HEK293 (cell line): Measurements from ENCODE around the gene PSMD7.

Experiments used
- CTCF ChIA-PET: fragments of 350-600 bp; formaldehyde crosslinking; extraction: SDS; loops from one replicate; lab custom pipeline; 2021; ENCODE audit warnings: antibody characterized with exemption; lab: Yijun Ruan, JAX
- POLR2A ChIA-PET: fragments of 300-600 bp; formaldehyde crosslinking; extraction: SDS; loops from one replicate; lab custom pipeline; 2020; ENCODE audit warnings: antibody characterized with exemption, inconsistent platforms; lab: Yijun Ruan, JAX
- H3K27ac ChIP-seq: fragments of 200-500 bp; sonication (Bioruptor generic); 2 replicates; pipeline ENCODE4 v1.5.1; 2014; ENCODE audit warnings: low read depth, low read length, control low read depth, inconsistent platforms; ENCODE audit errors: extremely low read depth
- H3K36me3 ChIP-seq, 2 experiments: fragments of 200-500 bp in 1 of 2; sonication (Bioruptor generic) in 1 of 2; 1 replicate in 1 of 2; 2 replicates in 1 of 2; pipeline ENCODE4 v1.5.1; 2014 to 2017; ENCODE audit warnings: inconsistent platforms in 2 of 2, low read length in 2 of 2; ENCODE audit not compliant: control insufficient read depth in 2 of 2, insufficient read depth in 1 of 2
- H3K4me1 ChIP-seq: fragments of 200-500 bp; sonication (Bioruptor generic); 2 replicates; pipeline ENCODE4 v1.5.1; 2014; ENCODE audit warnings: mild to moderate bottlenecking, low read length, inconsistent platforms; ENCODE audit not compliant: control insufficient read depth, insufficient read depth
- H3K4me3 ChIP-seq: 2 replicates; pipeline ENCODE4 v1.5.1; 2011; ENCODE audit warnings: low read depth, mild to moderate bottlenecking, control low read depth, low read length, moderate library complexity
- H3K9me3 ChIP-seq: fragments of 200-500 bp; sonication (Bioruptor generic); 2 replicates; pipeline ENCODE4 v1.5.1; 2014; ENCODE audit warnings: low read depth, low read length, inconsistent platforms; ENCODE audit not compliant: control insufficient read depth, insufficient read depth
- GLI4 ChIP-seq: fragments of 450-650 bp; formaldehyde crosslinking; IDR thresholded peaks from 2 replicates; pipeline ENCODE4 v1.5.1; 2016; ENCODE audit warnings: missing biosample characterization, missing genetic modification characterization
- HIC1 ChIP-seq: fragments of 450-650 bp; formaldehyde crosslinking; IDR thresholded peaks from 2 replicates; pipeline ENCODE4 v1.5.1; 2016; ENCODE audit warnings: missing biosample characterization, missing genetic modification characterization
- HOXC10 ChIP-seq: sonication (generic); formaldehyde crosslinking; IDR thresholded peaks from 2 replicates; pipeline ENCODE4 v1.8.1; 2023; ENCODE audit warnings: mild to moderate bottlenecking, missing genetic modification reagents
- KLF17 ChIP-seq: fragments of 450-650 bp; formaldehyde crosslinking; IDR thresholded peaks from 2 replicates; pipeline ENCODE4 v1.5.1; 2016; ENCODE audit warnings: missing biosample characterization, missing genetic modification characterization
- PRDM1 ChIP-seq: fragments of 450-650 bp; formaldehyde crosslinking; IDR thresholded peaks from 2 replicates; pipeline ENCODE4; 2016; ENCODE audit warnings: missing biosample characterization, missing genetic modification characterization
- REPIN1 ChIP-seq: fragments of 450-650 bp; formaldehyde crosslinking; IDR thresholded peaks from 2 replicates; pipeline ENCODE4 v1.5.1; 2017; ENCODE audit warnings: missing biosample characterization, missing genetic modification characterization, low read depth
- SALL2 ChIP-seq: fragments of 450-650 bp; formaldehyde crosslinking; IDR thresholded peaks from 2 replicates; pipeline ENCODE4 v1.5.0; 2017; ENCODE audit warnings: missing biosample characterization, mild to moderate bottlenecking, missing genetic modification characterization, borderline replicate concordance
- TRIM28 ChIP-seq: IDR thresholded peaks from 2 replicates; pipeline ENCODE4 v1.6.1; 2011; ENCODE audit warnings: low read length, control low read depth, borderline replicate concordance
- YY1 ChIP-seq: fragments of 450-650 bp; formaldehyde crosslinking; IDR thresholded peaks from 2 replicates; pipeline ENCODE4 v1.5.1; 2018; ENCODE audit warnings: missing biosample characterization, missing genetic modification characterization
- ZBTB10 ChIP-seq: fragments of 450-650 bp; formaldehyde crosslinking; IDR thresholded peaks from 2 replicates; pipeline ENCODE4 v1.5.1; 2016; ENCODE audit warnings: missing biosample characterization, missing genetic modification characterization
- ZBTB17 ChIP-seq: fragments of 450-650 bp; formaldehyde crosslinking; IDR thresholded peaks from 2 replicates; pipeline ENCODE4 v1.5.1; 2016; ENCODE audit warnings: missing biosample characterization, missing genetic modification characterization
- ZFHX2 ChIP-seq: fragments of 450-650 bp; formaldehyde crosslinking; conservative IDR thresholded peaks from 2 replicates; pipeline ENCODE4 v1.5.1; 2016; ENCODE audit warnings: missing biosample characterization, missing genetic modification characterization
- ZNF112 ChIP-seq: fragments of 450-650 bp; formaldehyde crosslinking; IDR thresholded peaks from 2 replicates; pipeline ENCODE4 v1.5.0; 2017; ENCODE audit warnings: missing biosample characterization, missing genetic modification characterization
- ZNF114 ChIP-seq: fragments of 450-650 bp; formaldehyde crosslinking; IDR thresholded peaks from 2 replicates; pipeline ENCODE4 v1.5.0; 2017; ENCODE audit warnings: missing biosample characterization, missing genetic modification characterization
- ZNF2 ChIP-seq: fragments of 450-650 bp; formaldehyde crosslinking; IDR thresholded peaks from 2 replicates; pipeline ENCODE4 v1.5.1; 2016; ENCODE audit warnings: missing biosample characterization, missing genetic modification characterization
- ZNF221 ChIP-seq: fragments of 450-650 bp; formaldehyde crosslinking; IDR thresholded peaks from 2 replicates; pipeline ENCODE4 v1.5.1; 2017; ENCODE audit warnings: missing biosample characterization, missing genetic modification characterization, borderline replicate concordance
- ZNF223 ChIP-seq: fragments of 450-650 bp; formaldehyde crosslinking; IDR thresholded peaks from 2 replicates; pipeline ENCODE4 v1.5.1; 2016; ENCODE audit warnings: missing biosample characterization, missing genetic modification characterization
- ZNF239 ChIP-seq: fragments of 450-650 bp; formaldehyde crosslinking; IDR thresholded peaks from 2 replicates; pipeline ENCODE4 v1.5.1; 2016; ENCODE audit warnings: missing biosample characterization, missing genetic modification characterization
- ZNF341 ChIP-seq: fragments of 450-650 bp; formaldehyde crosslinking; IDR thresholded peaks from 2 replicates; pipeline ENCODE4; 2016; ENCODE audit warnings: low read depth, missing biosample characterization, missing genetic modification characterization
- ZNF37A ChIP-seq: fragments of 450-650 bp; IDR thresholded peaks from 2 replicates; pipeline ENCODE4 v1.5.1; 2018; ENCODE audit warnings: missing biosample characterization, missing genetic modification characterization
- ZNF416 ChIP-seq: fragments of 450-650 bp; formaldehyde crosslinking; IDR thresholded peaks from 2 replicates; pipeline ENCODE4 v1.5.1; 2016; ENCODE audit warnings: missing biosample characterization, missing genetic modification characterization
- ZNF48 ChIP-seq: fragments of 450-650 bp; formaldehyde crosslinking; IDR thresholded peaks from 2 replicates; pipeline ENCODE4 v1.5.1; 2016; ENCODE audit warnings: missing biosample characterization, missing genetic modification characterization
- ZNF514 ChIP-seq: fragments of 450-650 bp; formaldehyde crosslinking; IDR thresholded peaks from 2 replicates; pipeline ENCODE4 v1.5.1; 2016; ENCODE audit warnings: missing biosample characterization, missing genetic modification characterization
- ZNF549 ChIP-seq: fragments of 450-650 bp; IDR thresholded peaks from 2 replicates; pipeline ENCODE4 v1.5.1; 2018; ENCODE audit warnings: missing biosample characterization, missing genetic modification characterization, mild to moderate bottlenecking, inconsistent platforms, moderate library complexity
- ZNF561 ChIP-seq: fragments of 450-650 bp; IDR thresholded peaks from 2 replicates; pipeline ENCODE4 v1.5.1; 2018; ENCODE audit warnings: missing biosample characterization, missing genetic modification characterization, borderline replicate concordance
- ZNF580 ChIP-seq: fragments of 450-650 bp; formaldehyde crosslinking; IDR thresholded peaks from 2 replicates; pipeline ENCODE4 v1.5.1; 2016; ENCODE audit warnings: missing biosample characterization, missing genetic modification characterization
- ZNF596 ChIP-seq: fragments of 450-650 bp; IDR thresholded peaks from 2 replicates; pipeline ENCODE4 v1.5.0; 2018; ENCODE audit warnings: missing biosample characterization, mild to moderate bottlenecking, missing genetic modification characterization, moderate library complexity
- ZNF626 ChIP-seq: fragments of 450-650 bp; sonication (Bioruptor Pico); formaldehyde crosslinking; IDR thresholded peaks from 2 replicates; pipeline ENCODE4 v1.5.1; 2018; ENCODE audit warnings: missing biosample characterization, missing genetic modification characterization, inconsistent platforms
- ZNF768 ChIP-seq: fragments of 450-650 bp; formaldehyde crosslinking; IDR thresholded peaks from 2 replicates; pipeline ENCODE4 v1.5.1; 2018; ENCODE audit warnings: missing biosample characterization, mild to moderate bottlenecking, missing genetic modification characterization
- ZNF791 ChIP-seq: fragments of 450-650 bp; formaldehyde crosslinking; IDR thresholded peaks from 2 replicates; pipeline ENCODE4 v1.5.1; 2016; ENCODE audit warnings: missing biosample characterization, missing genetic modification characterization
- ZSCAN23 ChIP-seq: fragments of 450-650 bp; formaldehyde crosslinking; IDR thresholded peaks from 2 replicates; pipeline ENCODE4 v1.5.1; 2016; ENCODE audit warnings: missing biosample characterization, missing genetic modification characterization

Gene PSMD7

GRCh38 chr16:74320707-74321106, 24.1 kb downstream of the PSMD7 start:
- H3K4me1 ChIP-seq: no peaks in the 10 kb centered on the region
- H3K4me3 ChIP-seq: no peak overlapping the region
- CTCF ChIA-PET: no interaction called here
- H3K36me3 ChIP-seq: peaks cover 0 to 8% of the 10 kb centered on the region in 2 experiments; a peak in 2 of 3 replicates
- TF ChIP-seq ZNF768 (tag by site-specific recombination): no peak
- TF ChIP-seq ZNF514: no peak
- no peak for TF ChIP-seq ZNF114 (tag by site-specific recombination)
- no peak for TF ChIP-seq ZFHX2 (tag by site-specific recombination)
- TF ChIP-seq YY1: no peak
- TF ChIP-seq, all 188 proteins: peak for 0
- H3K9me3 ChIP-seq: no peaks in the 10 kb centered on the region
- POLR2A ChIA-PET: no interaction called here
- H3K27ac ChIP-seq: no peak overlapping the region

- ChIA-PET POLR2A (no interaction called here), CTCF (no interaction called here)
- H3K4me3 ChIP-seq: no peak overlapping the region
- H3K27ac ChIP-seq: no peak overlapping the region
- H3K9me3 ChIP-seq: no peaks in the 10 kb centered on the region
- no peak for TF ChIP-seq HOXC10 (CRISPR knock-in tag)
- no peak for TF ChIP-seq ZNF580
- no peak for TF ChIP-seq ZSCAN23 (tag by site-specific recombination)
- TF ChIP-seq HIC1 (tag by site-specific recombination): no peak
- TF ChIP-seq KLF17 (tag by site-specific recombination): no peak
- TF ChIP-seq ZNF48: no peak
- TF ChIP-seq YY1: no peak
- TF ChIP-seq ZNF596 (tag by site-specific recombination): no peak
- TF ChIP-seq ZBTB10 (tag by site-specific recombination): no peak
- no peak for TF ChIP-seq SALL2
- TF ChIP-seq ZNF514: no peak
- TF ChIP-seq REPIN1: no peak
- no peak for TF ChIP-seq ZNF239 (tag by site-specific recombination)
- no peaks in the 10 kb centered on the region for H3K4me1 ChIP-seq
- peaks cover 0 to 13% of the 10 kb centered on the region in 2 experiments; a peak in 2 of 3 replicates for H3K36me3 ChIP-seq
Observed at GRCh38 chr16:74321356-74321755, 24.7 kb downstream of the PSMD7 start.

- no peak overlapping the region for H3K27ac ChIP-seq
- peaks cover 0 to 20% of the 10 kb centered on the region in 2 experiments; a peak in 2 of 3 replicates for H3K36me3 ChIP-seq
- POLR2A ChIA-PET: no interaction called here
- CTCF ChIA-PET: no interaction called here
- H3K9me3 ChIP-seq: no peaks in the 10 kb centered on the region
- H3K4me1 ChIP-seq: no peaks in the 10 kb centered on the region
- no peak overlapping the region for H3K4me3 ChIP-seq
- no peak for TF ChIP-seq ZBTB17 (tag by site-specific recombination)
- no peak for TF ChIP-seq ZNF112 (tag by site-specific recombination)
- TF ChIP-seq ZNF37A (tag by site-specific recombination): no peak
- no peak for TF ChIP-seq ZNF416
- no peak for TF ChIP-seq ZNF791 (tag by site-specific recombination)
- no peak for TF ChIP-seq PRDM1 (tag by site-specific recombination)
- TF ChIP-seq ZNF2: no peak
- no peak for TF ChIP-seq GLI4 (tag by site-specific recombination)
- TF ChIP-seq ZNF549: no peak
- no peak for TF ChIP-seq ZNF223 (tag by site-specific recombination)
- no peak for TF ChIP-seq ZNF561 (tag by site-specific recombination)
- no peak for TF ChIP-seq ZNF221 (tag by site-specific recombination)
- no peak for TF ChIP-seq ZNF626
- TF ChIP-seq TRIM28: no peak
- no peak for TF ChIP-seq ZNF341 (tag by site-specific recombination)
Observed at GRCh38 chr16:74322301-74322710, 25.7 kb downstream of the PSMD7 start.
